Measurements from ENCODE around the gene DTD2. TPM values are rescaled to one million over a fixed set of nuclear protein-coding genes. Genes with fewer than 3 reads are reported as not detected.

DTD2 gene
- total RNA-seq, 1 donor from 2014 or later: 18.4 TPM

GRCh38 chr14:31403707-31404106 lies 53.6 kb downstream of the DTD2 start:
- DNase-seq: no peak

GRCh38 chr14:31402764-31403439 lies 54.4 kb downstream of the DTD2 start:
- DNase-seq: no peak

GRCh38 chr14:31401369-31401932 lies 55.9 kb downstream of the DTD2 start:
- DNase-seq: no peak

GRCh38 chr14:31400031-31400638 lies 57.2 kb downstream of the DTD2 start:
- no peak for DNase-seq

Other genes starting within 250 kb of the DTD2 start
- 303 and 339 TPM in 2 replicates for gene HECTD1, start 249.7 kb downstream of the DTD2 start, total RNA-seq
- 40.1 and 43.1 TPM in 2 replicates for gene HEATR5A, start 37.0 kb downstream of the DTD2 start, total RNA-seq
- gene GPR33, start 30.5 kb upstream of the DTD2 start, total RNA-seq: not detected in 2 replicates
- gene NUBPL, start 103.9 kb upstream of the DTD2 start, total RNA-seq: 4.1 and 6.3 TPM in 2 replicates

All from dermis blood vessel endothelial cell (primary cell).